C4-2B (cell line): ENCODE results near the gene GRPEL2.

Source experiments
- ZFX ChIP-seq: fragments of 450-650 bp; IDR thresholded peaks from 2 replicates; pipeline ENCODE4 v1.6.1; 2017
- TF ChIP-seq, protein P1 (sequence below): fragments of 450-650 bp; conservative IDR thresholded peaks from 2 replicates; pipeline ENCODE4 v1.5.1; 2017; ENCODE audit warnings: mild to moderate bottlenecking

DNA sequence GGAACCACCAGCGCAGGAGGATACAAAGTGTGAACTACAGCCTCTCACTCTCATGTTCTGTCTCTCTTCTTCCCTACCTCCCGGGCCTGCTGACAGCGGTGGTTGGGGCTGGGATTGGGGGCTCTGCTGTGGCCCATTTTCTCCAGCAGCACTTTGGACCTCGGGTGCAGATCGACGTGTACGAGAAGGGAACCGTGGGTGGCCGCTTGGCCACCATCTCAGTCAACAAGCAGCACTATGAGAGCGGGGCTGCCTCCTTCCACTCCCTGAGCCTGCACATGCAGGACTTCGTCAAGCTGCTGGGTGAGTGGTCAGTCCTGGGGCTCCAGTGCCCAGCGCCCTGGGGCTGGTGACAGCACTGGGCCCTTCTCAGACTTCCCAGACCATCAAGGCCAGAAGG, 17.2 kb downstream of the GRPEL2 start:
- TF ChIP-seq, protein P1, sequence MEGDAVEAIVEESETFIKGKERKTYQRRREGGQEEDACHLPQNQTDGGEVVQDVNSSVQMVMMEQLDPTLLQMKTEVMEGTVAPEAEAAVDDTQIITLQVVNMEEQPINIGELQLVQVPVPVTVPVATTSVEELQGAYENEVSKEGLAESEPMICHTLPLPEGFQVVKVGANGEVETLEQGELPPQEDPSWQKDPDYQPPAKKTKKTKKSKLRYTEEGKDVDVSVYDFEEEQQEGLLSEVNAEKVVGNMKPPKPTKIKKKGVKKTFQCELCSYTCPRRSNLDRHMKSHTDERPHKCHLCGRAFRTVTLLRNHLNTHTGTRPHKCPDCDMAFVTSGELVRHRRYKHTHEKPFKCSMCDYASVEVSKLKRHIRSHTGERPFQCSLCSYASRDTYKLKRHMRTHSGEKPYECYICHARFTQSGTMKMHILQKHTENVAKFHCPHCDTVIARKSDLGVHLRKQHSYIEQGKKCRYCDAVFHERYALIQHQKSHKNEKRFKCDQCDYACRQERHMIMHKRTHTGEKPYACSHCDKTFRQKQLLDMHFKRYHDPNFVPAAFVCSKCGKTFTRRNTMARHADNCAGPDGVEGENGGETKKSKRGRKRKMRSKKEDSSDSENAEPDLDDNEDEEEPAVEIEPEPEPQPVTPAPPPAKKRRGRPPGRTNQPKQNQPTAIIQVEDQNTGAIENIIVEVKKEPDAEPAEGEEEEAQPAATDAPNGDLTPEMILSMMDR = no peak
- TF ChIP-seq ZFX = no peak
